OCI-LY3 (cell line): ENCODE results near the gene AHRR.

Experiments used
- CTCF ChIP-seq: fragments of 200-600, 300-600 bp; sonication (generic); IDR thresholded peaks from 2 replicates; pipeline ENCODE4 v1.5.1; 2014; ENCODE audit warnings: antibody characterized with exemption, low read length, low read depth
- EZH2phosphoT487 ChIP-seq: fragments of 200-600 bp; shearing (Covaris generic); IDR thresholded peaks from 2 replicates; pipeline ENCODE4 v1.6.1; 2018; ENCODE audit warnings: antibody characterized with exemption, mixed run types, low read depth

- TF ChIP-seq CTCF = no peak
- TF ChIP-seq EZH2phosphoT487 = no peak
These were observed 42.9 kb upstream of the AHRR start for GRCh38 chr5:278646-279045.
